ENCODE measurements around the gene GJB3.

DNA sequence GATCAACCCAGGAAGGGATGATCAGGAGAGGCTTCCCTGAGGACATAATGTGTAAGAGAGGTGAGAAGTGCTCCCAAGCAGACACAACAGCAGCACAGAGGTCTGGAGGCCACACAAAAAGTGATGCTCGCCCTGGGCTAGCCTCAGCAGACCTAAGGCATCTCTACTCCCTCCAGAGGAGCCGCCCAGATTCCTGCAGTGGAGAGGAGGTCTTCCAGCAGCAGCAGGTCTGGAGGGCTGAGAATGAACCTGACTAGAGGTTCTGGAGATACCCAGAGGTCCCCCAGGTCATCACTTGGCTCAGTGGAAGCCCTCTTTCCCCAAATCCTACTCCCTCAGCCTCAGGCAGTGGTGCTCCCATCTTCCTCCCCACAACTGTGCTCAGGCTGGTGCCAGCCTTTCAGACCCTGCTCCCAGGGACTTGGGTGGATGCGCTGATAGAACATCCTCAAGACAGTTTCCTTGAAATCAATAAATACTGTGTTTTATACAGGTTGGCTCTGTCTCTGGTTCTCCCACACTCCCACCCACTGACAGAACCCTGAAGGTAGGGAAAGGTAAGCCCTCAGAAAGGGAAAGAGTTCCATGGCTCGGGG, 5.0 kb downstream of the GJB3 start:
- TF ChIP-seq POLR2AphosphoS5 (IDR thresholded peaks at IDR 0.05; ENCODE audit: low read depth) (no peak), GABPA (IDR thresholded peaks at IDR 0.05; ENCODE audit: low read depth) (no peak)
- TF ChIP-seq, protein P1, sequence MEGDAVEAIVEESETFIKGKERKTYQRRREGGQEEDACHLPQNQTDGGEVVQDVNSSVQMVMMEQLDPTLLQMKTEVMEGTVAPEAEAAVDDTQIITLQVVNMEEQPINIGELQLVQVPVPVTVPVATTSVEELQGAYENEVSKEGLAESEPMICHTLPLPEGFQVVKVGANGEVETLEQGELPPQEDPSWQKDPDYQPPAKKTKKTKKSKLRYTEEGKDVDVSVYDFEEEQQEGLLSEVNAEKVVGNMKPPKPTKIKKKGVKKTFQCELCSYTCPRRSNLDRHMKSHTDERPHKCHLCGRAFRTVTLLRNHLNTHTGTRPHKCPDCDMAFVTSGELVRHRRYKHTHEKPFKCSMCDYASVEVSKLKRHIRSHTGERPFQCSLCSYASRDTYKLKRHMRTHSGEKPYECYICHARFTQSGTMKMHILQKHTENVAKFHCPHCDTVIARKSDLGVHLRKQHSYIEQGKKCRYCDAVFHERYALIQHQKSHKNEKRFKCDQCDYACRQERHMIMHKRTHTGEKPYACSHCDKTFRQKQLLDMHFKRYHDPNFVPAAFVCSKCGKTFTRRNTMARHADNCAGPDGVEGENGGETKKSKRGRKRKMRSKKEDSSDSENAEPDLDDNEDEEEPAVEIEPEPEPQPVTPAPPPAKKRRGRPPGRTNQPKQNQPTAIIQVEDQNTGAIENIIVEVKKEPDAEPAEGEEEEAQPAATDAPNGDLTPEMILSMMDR (IDR thresholded peaks at IDR 0.05; ENCODE audit: insufficient read depth, low read length), result no peak
- TF ChIP-seq, protein P2, sequence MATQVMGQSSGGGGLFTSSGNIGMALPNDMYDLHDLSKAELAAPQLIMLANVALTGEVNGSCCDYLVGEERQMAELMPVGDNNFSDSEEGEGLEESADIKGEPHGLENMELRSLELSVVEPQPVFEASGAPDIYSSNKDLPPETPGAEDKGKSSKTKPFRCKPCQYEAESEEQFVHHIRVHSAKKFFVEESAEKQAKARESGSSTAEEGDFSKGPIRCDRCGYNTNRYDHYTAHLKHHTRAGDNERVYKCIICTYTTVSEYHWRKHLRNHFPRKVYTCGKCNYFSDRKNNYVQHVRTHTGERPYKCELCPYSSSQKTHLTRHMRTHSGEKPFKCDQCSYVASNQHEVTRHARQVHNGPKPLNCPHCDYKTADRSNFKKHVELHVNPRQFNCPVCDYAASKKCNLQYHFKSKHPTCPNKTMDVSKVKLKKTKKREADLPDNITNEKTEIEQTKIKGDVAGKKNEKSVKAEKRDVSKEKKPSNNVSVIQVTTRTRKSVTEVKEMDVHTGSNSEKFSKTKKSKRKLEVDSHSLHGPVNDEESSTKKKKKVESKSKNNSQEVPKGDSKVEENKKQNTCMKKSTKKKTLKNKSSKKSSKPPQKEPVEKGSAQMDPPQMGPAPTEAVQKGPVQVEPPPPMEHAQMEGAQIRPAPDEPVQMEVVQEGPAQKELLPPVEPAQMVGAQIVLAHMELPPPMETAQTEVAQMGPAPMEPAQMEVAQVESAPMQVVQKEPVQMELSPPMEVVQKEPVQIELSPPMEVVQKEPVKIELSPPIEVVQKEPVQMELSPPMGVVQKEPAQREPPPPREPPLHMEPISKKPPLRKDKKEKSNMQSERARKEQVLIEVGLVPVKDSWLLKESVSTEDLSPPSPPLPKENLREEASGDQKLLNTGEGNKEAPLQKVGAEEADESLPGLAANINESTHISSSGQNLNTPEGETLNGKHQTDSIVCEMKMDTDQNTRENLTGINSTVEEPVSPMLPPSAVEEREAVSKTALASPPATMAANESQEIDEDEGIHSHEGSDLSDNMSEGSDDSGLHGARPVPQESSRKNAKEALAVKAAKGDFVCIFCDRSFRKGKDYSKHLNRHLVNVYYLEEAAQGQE (IDR thresholded peaks at IDR 0.05; ENCODE audit: insufficient replicate concordance, low read depth), result no peak

Data from HL-60 (cell line).